Retina (tissue), 1 donor: ENCODE data around the gene XBP1.
"Not testable (repeated sequence)": the region's sequence is repeated elsewhere in the genome, so short reads cannot be mapped to it uniquely, and the experiment has no call there.

ENCODE experiments used
- DNase-seq: peaks from one replicate; pipeline ENCODE4 v3.0.0-alpha.2; 2016

XBP1 gene

DNA sequence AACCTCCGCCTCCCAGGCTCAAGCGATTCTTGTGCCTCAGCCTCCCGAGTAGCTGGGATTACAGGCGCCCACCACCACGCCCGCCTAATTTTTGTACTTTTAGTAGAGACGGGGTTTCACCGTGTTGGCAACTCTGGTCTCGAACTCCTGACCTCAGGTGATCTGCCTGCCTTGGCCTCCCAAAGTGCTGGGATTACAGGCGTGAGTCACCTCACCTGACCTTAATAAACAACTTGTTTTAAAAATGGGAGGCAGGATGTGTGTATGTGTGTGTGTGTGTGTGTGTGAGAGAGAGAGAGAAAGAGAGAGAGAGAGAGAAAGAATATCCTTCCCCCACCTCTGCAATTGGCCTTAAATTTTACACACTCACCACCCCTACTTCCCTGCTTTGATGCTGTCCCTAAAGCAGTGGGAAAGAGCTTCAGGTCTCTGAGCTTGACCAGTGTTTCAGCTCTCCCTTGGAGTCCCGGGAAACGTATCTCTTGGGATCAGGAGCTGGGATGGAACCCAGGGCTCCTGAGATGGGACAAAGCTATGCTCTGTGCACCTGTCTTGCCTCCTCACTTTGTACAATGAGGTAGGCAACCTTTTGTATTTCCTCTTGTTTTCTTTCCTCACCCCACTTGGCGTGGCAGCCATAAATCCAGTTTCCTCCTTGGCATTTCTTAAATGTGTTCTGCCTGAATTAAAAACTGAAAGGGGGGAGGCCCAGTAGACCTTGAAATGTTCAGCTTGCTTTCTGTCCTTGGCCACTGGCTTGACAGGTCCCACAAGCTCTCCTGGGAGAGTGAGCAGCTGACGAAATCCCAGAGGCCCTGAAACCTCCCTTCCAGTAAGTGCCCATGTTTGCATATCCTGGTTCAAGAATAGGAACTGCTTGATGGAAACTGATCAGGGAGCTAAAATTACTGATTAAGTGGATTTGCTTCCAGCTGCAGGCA lies 17.8 kb upstream of the XBP1 start:
- DNase-seq = no peak

- DNase-seq = no peak
Measured at GRCh38 chr22:28817064-28817463, 16.7 kb upstream of the XBP1 start.

DNA sequence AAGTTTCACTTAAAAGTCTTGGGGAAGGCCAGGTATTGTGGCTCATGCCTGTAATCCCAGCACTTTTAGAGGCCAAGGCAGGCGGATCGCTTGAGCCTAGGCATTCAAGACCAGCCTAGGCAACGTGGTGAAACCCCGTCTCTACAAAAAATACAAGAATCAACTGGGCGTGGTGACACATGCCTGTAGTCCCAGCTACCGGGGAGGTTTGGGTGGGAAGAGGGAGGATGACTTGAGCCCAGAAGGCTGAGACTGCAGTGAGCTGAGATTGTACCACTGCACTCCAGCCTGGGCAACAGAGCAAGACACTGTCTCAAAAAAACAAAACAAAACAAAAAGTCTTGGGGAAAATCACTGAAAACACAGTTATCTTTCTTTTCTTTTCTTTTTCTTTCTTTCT lies 15.4 kb upstream of the XBP1 start:
- DNase-seq = no peak

- DNase-seq = no peak
Measured at GRCh38 chr22:28815111-28815510, 14.7 kb upstream of the XBP1 start.

- DNase-seq = no peak
Measured at GRCh38 chr22:28813772-28814518, 13.6 kb upstream of the XBP1 start.

DNA sequence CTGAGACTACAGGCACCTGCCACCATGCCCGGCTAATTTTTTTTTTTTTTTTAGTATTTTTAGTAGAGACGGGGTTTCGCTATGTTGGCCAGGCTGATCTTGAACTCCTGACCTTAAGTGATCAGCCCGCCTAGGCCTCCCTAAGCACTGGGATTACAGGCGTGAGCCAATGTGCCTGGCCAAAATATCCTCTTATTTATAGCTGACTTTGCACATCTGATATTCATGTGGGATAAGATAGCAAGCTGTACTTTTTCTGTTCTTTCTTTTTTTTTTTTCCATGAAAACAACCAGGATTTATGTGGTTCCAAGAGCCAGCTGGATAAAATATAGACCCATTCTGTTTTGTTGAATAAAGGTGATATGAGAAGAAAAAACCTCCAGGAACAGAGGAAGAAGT lies 12.1 kb upstream of the XBP1 start:
- DNase-seq = no peak

DNA sequence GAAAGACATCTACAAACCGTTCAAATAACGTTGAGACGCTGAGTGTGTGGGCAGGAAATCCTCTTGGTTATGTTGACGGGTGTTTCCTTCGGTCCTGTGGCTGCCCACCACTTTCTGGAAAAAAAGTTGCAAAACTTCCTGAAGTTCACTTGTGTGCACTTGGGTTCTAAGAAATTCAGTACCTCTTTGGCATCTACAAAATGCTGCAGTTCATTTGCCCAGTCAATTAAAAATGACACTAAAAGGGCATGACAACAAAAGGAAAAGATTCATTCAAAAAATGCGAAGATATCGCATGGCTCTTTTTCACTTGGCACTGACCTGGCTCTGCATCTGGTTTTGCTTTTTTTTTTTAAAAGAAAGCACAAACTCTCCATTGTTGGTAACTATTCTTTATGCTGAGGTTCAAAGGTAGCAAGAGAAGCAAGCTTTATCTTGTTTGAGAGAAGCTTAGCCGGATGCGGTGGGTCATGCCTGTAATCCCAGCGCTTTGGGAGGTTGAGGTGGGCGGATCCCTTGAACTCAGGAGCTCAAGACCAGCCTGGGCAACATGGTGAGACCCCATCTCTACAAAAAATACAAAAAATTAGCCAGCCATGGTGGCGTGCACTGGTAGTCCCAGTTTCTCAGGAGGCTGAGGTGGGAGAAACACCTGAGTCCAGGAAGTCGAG lies 10.6 kb upstream of the XBP1 start:
- DNase-seq = peak; percentile 36

DNA sequence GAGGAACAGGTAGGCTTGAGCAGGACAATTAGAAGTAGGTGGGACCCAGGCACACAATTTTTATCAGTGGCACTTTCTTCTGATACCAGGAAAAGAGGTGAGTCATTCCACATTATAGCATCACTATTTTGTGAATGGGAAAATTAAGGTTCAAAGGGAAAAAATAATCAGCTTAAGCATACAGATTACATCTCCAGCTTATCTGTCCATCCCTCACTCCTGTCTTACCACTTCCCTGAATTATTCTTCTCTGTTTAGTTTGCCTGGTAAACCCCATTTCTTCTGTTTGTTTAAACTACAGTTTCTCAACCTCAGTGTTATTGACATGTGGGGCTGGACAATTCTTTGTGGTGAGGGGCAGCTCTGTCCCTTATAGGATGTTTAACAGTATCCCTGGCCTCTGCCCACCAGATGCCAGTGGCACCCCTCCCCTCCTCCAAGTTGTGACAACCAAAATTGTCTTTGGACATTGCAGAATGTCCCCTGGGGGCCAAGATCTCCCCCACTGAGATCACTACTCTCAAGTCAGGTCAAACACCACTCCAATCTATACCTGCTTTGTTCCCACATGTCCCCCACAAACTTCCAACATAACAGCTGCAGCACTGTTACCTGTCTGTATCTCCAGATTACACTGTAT lies 8.5 kb upstream of the XBP1 start:
- no peak for DNase-seq

DNA sequence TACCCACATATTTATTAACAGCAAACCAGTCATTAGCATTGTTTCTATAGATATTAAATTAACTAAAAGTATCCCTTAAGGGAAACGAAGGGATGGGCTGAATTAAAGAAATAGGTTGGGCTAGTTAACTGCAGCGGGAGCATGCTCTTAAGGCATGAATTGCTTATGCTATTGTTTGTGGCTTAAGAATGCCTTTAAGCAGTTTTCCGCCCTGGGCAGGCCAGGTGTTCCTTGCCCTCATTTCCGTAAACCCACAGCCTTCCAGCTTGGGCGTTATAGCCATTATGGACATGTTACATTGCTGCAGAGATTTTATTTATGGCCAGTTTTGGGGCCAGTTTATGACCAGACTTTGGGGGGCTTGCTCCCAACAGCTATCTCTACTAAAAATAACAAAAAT lies 5.1 kb upstream of the XBP1 start:
- not testable (repeated sequence) for DNase-seq

DNA sequence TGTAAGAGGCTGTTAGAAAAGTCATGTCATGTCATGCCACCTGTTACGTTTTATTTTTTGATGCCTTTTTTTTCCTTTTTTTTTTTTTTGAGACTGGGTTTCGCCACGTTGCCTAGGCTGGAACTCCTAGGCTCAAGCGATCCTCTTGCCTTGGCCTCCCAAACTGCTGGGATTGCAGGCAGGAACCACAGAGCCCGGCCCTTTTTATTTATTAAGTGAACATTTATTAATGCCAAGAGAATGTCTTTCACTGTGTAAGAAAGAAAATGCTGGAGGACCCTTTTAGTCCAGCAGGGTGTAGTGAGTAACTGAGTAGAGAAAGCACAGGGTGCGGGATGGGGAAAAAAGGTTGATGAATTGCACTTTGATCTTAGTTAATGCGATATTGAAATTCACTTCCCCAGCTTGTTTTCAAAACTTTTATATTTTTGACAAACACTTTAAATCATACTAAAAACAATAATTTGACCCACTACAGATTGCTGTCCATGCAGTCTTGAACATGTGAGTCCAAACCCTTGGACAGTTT lies 2.3 kb upstream of the XBP1 start:
- DNase-seq = no peak

DNA sequence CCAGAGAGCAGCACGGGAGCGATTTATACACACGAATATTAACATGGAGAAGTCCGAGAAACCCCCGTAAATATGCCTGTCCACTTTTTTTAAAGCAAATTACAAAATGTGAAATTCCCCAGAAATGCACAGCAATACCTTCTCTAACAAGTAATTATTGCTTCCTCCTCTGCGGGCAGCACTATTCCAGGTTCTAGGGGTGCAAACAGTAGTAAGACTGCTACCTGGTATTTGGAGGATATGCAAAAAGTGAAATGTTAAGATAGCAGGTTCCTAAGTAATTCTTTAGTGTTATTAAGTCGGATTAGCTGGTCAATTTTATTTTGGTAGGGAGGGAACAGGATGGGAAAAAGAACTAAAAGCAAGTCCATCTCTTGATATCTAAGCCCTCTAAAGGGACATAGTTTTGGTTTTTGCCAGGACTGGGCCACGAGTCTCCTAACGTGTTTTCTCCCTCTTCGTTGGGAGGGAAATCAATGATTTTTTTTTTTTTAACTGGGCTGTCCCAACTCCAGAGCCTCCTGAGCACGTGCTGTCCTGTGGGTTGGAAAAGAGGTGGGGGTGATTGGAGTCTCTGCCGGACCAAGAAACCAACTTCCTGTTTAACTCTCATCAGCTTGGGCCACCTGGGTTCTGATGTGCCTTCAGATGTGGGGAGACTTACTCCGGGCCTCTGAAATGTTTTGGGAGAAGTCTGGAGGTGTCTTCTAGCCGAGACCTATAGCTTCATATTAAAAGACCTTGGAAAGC lies 1.7 kb upstream of the XBP1 start:
- DNase-seq = no peak

GRCh38 chr22:28799606-28800307 lies 612 bp downstream of the XBP1 start:
- peak; percentile 80 for DNase-seq

GRCh38 chr22:28798810-28799605 lies 1.4 kb downstream of the XBP1 start:
- no peak for DNase-seq

- DNase-seq = no peak
Measured at GRCh38 chr22:28795932-28796856, 4.2 kb downstream of the XBP1 start.

DNA sequence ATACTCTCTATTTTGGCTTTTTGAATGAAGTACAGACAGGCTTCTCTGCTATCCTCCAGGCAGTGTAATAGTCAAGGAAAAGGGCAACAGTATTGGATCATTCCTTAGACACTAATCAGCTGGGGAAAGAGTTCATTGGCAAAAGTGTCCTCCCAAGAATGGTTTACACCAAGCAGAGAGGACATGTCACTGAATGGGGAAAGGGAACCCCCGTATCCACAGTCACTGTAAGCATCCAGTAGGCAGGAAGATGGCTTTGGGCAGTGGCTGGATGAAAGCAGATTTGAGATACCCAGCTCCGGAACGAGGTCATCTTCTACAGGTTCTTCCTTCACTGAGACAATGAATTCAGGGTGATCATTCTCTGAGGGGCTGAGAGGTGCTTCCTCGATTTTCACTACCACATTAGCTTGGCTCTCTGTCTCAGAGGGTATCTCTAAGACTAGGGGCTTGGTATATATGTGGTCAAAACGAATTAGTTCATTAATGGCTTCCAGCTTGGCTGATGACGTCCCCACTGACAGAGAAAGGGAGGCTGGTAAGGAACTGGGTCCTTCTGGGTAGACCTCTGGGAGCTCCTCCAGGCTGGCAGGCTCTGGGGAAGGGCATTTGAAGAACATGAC lies 5.2 kb downstream of the XBP1 start:
- DNase-seq = no peak

- DNase-seq = no peak
Measured at GRCh38 chr22:28793976-28794584, 6.3 kb downstream of the XBP1 start.

GRCh38 chr22:28792491-28793383 lies 7.6 kb downstream of the XBP1 start:
- DNase-seq = no peak
